Osteoblast (primary cell): Measurements from ENCODE around the gene BPNT1. TPM values are rescaled to one million over a fixed set of nuclear protein-coding genes. Genes with fewer than 3 reads are reported as not detected.
"Not testable (repeated sequence)": the region's sequence is repeated elsewhere in the genome, so short reads cannot be mapped to it uniquely, and the experiment has no call there.

Experiments
- DNase-seq: peaks from one replicate; pipeline ENCODE4 v3.0.0; 2011; ENCODE audit warnings: low spot score, mixed read lengths; ENCODE audit not compliant: insufficient read length; ENCODE audit errors: missing footprints
- H2AFZ ChIP-seq: 2 replicates; pipeline ENCODE4 v1.6.0; 2011; ENCODE audit warnings: mild to moderate bottlenecking, low read length
- H3K27ac ChIP-seq: 2 replicates; pipeline ENCODE4 v1.5.1; 2011; ENCODE audit warnings: mild to moderate bottlenecking, low read depth, low read length, moderate library complexity
- H3K27me3 ChIP-seq: 2 replicates; pipeline ENCODE4 v1.6.0; 2012; ENCODE audit warnings: mild to moderate bottlenecking, control low read depth, inconsistent platforms, low read length, moderate library complexity; ENCODE audit not compliant: insufficient read depth
- H3K36me3 ChIP-seq: 2 replicates; pipeline ENCODE4 v1.5.1; 2011; ENCODE audit warnings: mild to moderate bottlenecking, low read length, control low read depth, moderate library complexity; ENCODE audit not compliant: insufficient read depth
- H3K4me1 ChIP-seq: 2 replicates; pipeline ENCODE4 v1.5.1; 2011; ENCODE audit warnings: mild to moderate bottlenecking, low read length, control low read depth, moderate library complexity; ENCODE audit not compliant: insufficient read depth
- H3K4me2 ChIP-seq: 2 replicates; pipeline ENCODE4 v1.6.0; 2011; ENCODE audit warnings: mild to moderate bottlenecking, low read length; ENCODE audit not compliant: insufficient read depth
- H3K4me3 ChIP-seq: fragments of 200-600 bp; sonication (generic); 3 replicates; pipeline ENCODE4 v1.5.1; 2012; ENCODE audit warnings: mild to moderate bottlenecking, low read length, inconsistent platforms; ENCODE audit not compliant: insufficient read depth
- H3K79me2 ChIP-seq: 2 replicates; pipeline ENCODE4 v1.6.0; 2012; ENCODE audit warnings: mild to moderate bottlenecking, low read length, control low read depth, inconsistent platforms; ENCODE audit not compliant: insufficient read depth
- H3K9me3 ChIP-seq: 2 replicates; pipeline ENCODE4 v1.5.1; 2011; ENCODE audit warnings: low read depth, low read length, control low read depth
- H4K20me1 ChIP-seq: 2 replicates; pipeline ENCODE4 v1.6.0; 2012; ENCODE audit warnings: mild to moderate bottlenecking, low read length, control low read depth; ENCODE audit not compliant: insufficient read depth
- CTCF ChIP-seq: IDR thresholded peaks from 2 replicates; pipeline ENCODE4 v1.5.1; 2011; ENCODE audit warnings: mild to moderate bottlenecking, low read depth, low read length, moderate library complexity; ENCODE audit errors: extremely low read depth
- total RNA-seq: library from RNA; depleted of rRNA; stranded (reverse); fragments of >200 nt; gene quantifications from 2 replicates; pipeline ENCODE4 v1.2.3, GENCODE V29; 2012

BPNT1 gene
- total RNA-seq, 1 donor: 18.1 TPM

- peaks cover 6% of the 10 kb centered on the region for H3K4me1 ChIP-seq
- H3K4me2 ChIP-seq: no peak overlapping the region
- no peaks in the 10 kb centered on the region for H4K20me1 ChIP-seq
- no peak for TF ChIP-seq CTCF
- H3K4me3 ChIP-seq: no peak overlapping the region
- no peaks in the 10 kb centered on the region for H3K9me3 ChIP-seq
- DNase-seq: no peak
- H3K36me3 ChIP-seq: peaks cover 51% of the 10 kb centered on the region
- H3K27ac ChIP-seq: no peak overlapping the region
- peaks cover 18% of the 10 kb centered on the region for H3K79me2 ChIP-seq
- no peaks in the 10 kb centered on the region for H3K27me3 ChIP-seq
- no peak overlapping the region for H2AFZ ChIP-seq
Observed at GRCh38 chr1:220099826-220100225, 10.2 kb upstream of the BPNT1 start.

GRCh38 chr1:220094016-220094911 is 4.7 kb upstream of the BPNT1 start, which contains the start of gene IARS2:
Gene IARS2, plus strand, starts transcription at chr1:220094132. Its CDS starts 85 bp downstream, at chr1:220094217.
- H3K79me2 ChIP-seq: peaks cover 25% of the 10 kb centered on the region
- peak; percentile 98 for DNase-seq

GRCh38 chr1:220093361-220094015 is 3.9 kb upstream of the BPNT1 start:
- Histone ChIP-seq H3K27ac (no peak overlapping the region), H2AFZ (peak overlapping the region; percentile 89), H3K4me2 (peak overlapping the region; percentile 50), H3K79me2 (peaks cover 29% of the 10 kb centered on the region), H4K20me1 (no peaks in the 10 kb centered on the region), H3K9me3 (no peaks in the 10 kb centered on the region), H3K27me3 (no peaks in the 10 kb centered on the region), H3K4me1 (peaks cover 6% of the 10 kb centered on the region), H3K36me3 (peaks cover 14% of the 10 kb centered on the region), H3K4me3 (peak overlapping the region; percentile 91)
- no peak for TF ChIP-seq CTCF
- DNase-seq: no peak

More at GRCh38 chr1:220094016-220094911, 4.7 kb upstream of the BPNT1 start, which contains the start of gene IARS2:
- H3K4me1 ChIP-seq: peaks cover 6% of the 10 kb centered on the region
- peak within 1 kb of the TSS; percentile 45 for H3K27ac ChIP-seq
- no peaks in the 10 kb centered on the region for H3K9me3 ChIP-seq
- no peak for TF ChIP-seq CTCF
- H2AFZ ChIP-seq: peak within 1 kb of the TSS; percentile 93
- peaks cover 18% of the 10 kb centered on the region for H3K36me3 ChIP-seq
- no peaks in the 10 kb centered on the region for H3K27me3 ChIP-seq
- H3K4me3 ChIP-seq: peak within 1 kb of the TSS; percentile 91
- peak within 1 kb of the TSS; percentile 89 for H3K4me2 ChIP-seq
- H4K20me1 ChIP-seq: no peaks in the 10 kb centered on the region

GRCh38 chr1:220092694-220093093 is 3.1 kb upstream of the BPNT1 start:
- no peak overlapping the region for H2AFZ ChIP-seq
- no peak overlapping the region for H3K4me3 ChIP-seq
- no peak overlapping the region for H3K27ac ChIP-seq
- peaks cover 27% of the 10 kb centered on the region for H3K79me2 ChIP-seq
- TF ChIP-seq CTCF: no peak
- H4K20me1 ChIP-seq: no peaks in the 10 kb centered on the region
- peaks cover 6% of the 10 kb centered on the region for H3K4me1 ChIP-seq
- H3K4me2 ChIP-seq: no peak overlapping the region
- no peak for DNase-seq
- H3K9me3 ChIP-seq: no peaks in the 10 kb centered on the region
- H3K36me3 ChIP-seq: peaks cover 8% of the 10 kb centered on the region
- no peaks in the 10 kb centered on the region for H3K27me3 ChIP-seq

- not testable (repeated sequence) for DNase-seq, H4K20me1 ChIP-seq, H3K36me3 ChIP-seq, H2AFZ ChIP-seq, H3K4me2 ChIP-seq, H3K4me3 ChIP-seq, H3K27ac ChIP-seq, H3K4me1 ChIP-seq, H3K27me3 ChIP-seq, H3K9me3 ChIP-seq
- peaks cover 16% of the 10 kb centered on the region for H3K79me2 ChIP-seq
Observed at GRCh38 chr1:220086261-220086686, 3.3 kb downstream of the BPNT1 start.
